Activated CD4-positive, alpha-beta T cell treated with anti-CD3 and anti-CD28 coated beads, Interleukin-2, amount 50 U/mL, for 48 hours (primary cell): Measurements from ENCODE around the gene HNRNPF.
A peak's percentile ranks its signal among the peaks of the same experiment; 100 is the strongest.

Experiments
- DNase-seq, 2 experiments: peaks; one replicate each; pipeline ENCODE4 v3.0.0-alpha.2; 2020

HNRNPF gene

GRCh38 chr10:43420369-43421200 is 11.6 kb upstream of the HNRNPF start:
- peak; percentile 82 to 86 for DNase-seq

GRCh38 chr10:43419997-43420368 is 11.0 kb upstream of the HNRNPF start:
- no peak for DNase-seq

DNA sequence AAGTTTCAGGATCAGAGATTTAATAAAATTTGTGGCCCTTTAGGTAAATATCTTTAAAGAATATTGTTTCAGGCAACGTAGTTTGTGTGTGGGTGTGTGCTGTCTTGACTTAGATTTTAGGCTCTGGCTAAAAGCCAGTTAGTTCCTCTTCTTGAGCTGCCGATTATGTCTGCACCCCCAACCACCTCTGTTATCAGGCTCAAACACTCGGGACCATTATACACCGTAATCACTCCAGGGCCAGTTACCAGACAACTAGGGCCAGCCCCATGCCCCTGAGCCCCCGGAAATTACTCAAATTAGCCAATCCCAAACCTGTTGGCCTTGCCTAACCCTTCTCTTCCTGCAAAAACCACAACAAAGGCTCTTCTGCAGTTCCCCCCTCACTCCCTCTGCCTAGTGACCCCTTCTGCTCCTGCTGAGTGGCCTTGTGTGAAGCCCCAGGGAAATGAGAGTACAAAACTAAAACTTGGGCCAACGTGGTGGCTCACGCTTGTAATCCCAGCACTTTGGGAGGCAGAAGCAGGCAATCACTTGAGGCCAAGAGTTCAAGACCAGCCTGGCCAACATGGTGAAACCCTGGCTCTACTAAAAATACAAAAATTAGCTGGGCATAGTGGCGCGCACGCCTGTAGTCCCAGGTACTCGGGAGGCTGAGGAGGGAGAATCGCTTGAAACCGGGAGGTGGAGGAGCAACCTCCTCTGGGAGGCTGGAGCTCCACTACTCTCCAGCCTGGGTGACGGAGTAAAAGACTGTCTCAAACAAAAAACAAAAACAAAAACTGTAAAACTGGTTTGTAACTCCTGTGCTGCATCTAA is 9.2 kb upstream of the HNRNPF start:
- peak; percentile 46 to 63 for DNase-seq

GRCh38 chr10:43415544-43415943 is 6.6 kb upstream of the HNRNPF start:
- DNase-seq = no peak

- DNase-seq = no peak
Measured at GRCh38 chr10:43411536-43411935, 2.5 kb upstream of the HNRNPF start.

DNA sequence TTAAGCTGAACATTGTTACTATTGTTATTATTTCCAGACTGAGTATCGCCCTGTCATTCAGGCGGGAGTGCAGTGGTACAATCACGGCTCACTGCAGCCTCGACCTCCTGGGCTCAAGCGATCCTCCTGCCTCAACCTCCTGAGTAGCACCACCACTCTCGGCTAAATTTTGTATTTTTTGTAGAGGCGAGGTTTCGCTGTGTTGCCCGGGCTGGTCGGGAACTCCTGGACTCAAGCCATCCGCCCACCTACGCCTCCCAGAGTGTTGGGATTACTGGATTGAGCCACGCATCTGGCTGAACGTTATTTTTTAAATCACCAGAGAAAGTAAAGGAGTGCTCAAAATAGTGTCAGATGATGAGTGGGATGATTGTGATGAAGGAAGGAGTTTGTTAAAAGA is 1.4 kb upstream of the HNRNPF start:
- no peak for DNase-seq

- peak; percentile 72 to 80 for DNase-seq
Measured at GRCh38 chr10:43409385-43410109, 561 bp upstream of the HNRNPF start.

- no peak for DNase-seq
Measured at GRCh38 chr10:43408331-43408709, 666 bp downstream of the HNRNPF start.

GRCh38 chr10:43407576-43408330 is 1.2 kb downstream of the HNRNPF start:
- peak; percentile 92 to 93 for DNase-seq

DNA sequence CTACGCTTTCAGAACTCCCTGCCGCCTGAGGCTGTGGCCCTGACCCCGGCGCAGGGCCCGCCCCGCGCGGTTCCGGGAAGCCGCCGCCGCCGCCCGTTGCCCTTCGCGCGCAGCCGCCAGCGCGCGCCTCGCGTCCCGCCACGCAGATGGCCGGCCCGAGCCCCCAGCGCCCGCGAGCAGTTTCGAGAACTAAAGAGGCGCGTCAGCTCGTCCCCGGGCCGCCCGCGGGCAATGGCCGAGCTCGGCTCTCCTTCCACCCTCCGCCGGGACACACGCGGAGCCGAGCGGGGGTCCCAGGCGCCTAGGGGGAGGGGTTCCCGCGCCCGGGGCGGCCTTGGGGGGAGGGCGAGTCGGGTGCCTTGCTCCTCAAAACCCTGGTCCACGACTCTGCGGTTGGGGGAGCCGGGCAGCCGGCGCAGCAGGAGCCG is 1.8 kb downstream of the HNRNPF start:
- peak; percentile 55 to 57 for DNase-seq

DNA sequence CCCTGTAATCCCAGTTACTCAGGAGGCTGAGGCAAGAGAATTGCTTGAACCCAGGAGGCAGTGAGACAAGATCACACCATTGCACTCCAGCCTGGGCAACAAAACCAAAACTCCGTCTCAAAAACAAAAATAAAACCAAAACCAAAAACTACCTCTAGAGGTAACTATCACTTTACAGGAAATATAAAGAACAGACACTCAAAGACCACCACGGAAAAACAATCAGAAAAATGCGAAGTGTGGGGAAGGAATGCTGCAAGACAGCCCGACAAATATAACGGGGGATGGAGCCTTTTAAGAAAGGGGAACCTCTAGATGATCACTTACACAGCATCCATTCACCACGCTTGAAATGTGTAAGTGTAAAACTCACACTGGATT is 4.3 kb downstream of the HNRNPF start:
- DNase-seq = no peak

DNA sequence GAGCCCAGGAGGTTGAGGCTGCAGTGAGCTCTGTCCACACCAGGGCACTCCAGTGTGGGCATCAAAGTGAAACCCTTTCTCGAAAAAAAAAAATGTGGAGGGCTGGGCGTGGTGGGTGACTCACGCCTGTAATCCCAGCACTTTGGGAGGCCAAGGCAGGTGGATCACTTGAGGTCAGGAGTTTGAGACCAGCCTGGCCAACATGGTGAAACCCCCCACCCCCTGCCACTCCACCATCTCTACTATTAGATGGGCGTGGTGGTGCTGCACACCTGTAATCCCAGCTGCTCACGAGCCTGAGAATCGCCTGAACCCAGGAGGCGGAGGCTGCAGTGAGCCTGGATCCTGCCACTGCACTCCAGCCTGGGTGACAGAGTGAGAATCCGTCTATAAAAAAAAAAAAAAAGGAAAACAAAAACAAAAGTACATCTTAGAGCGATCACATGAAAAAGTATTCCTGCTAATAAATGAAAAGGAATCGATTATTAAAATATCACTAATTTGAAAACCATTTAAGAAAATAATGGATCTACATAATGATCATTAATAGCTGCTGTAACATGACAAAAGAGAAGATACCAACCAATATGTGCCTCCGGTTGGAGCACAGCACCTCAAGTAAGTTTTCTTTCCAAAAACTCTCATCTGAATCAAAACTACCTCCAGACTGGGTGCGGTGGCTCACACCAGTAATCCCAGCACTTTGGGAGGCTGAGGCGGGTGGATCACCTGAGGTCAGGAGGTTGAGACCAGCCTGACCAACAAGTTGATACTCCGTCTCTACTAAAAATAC is 4.9 kb downstream of the HNRNPF start:
- DNase-seq = no peak

GRCh38 chr10:43402880-43403452 is 6.0 kb downstream of the HNRNPF start:
- DNase-seq = no peak

DNA sequence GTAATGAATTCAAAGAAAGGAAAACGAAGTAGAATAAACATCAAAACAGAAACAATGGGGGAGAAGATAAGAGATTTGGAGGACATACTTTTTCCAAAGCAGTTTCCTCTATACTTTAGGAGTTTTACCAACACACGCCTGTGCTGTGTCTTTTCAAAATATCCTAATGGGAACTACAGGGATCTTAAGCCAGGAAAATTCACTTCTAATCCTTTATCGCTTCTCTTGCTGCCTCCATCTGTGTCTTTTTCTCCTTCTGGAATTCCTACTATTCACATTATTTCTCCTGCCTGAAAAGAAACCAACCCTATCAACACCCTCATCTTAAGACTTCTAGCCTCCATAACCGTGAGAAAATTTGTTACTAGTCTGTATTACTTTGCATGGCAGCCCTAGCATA is 6.8 kb downstream of the HNRNPF start:
- no peak for DNase-seq

DNA sequence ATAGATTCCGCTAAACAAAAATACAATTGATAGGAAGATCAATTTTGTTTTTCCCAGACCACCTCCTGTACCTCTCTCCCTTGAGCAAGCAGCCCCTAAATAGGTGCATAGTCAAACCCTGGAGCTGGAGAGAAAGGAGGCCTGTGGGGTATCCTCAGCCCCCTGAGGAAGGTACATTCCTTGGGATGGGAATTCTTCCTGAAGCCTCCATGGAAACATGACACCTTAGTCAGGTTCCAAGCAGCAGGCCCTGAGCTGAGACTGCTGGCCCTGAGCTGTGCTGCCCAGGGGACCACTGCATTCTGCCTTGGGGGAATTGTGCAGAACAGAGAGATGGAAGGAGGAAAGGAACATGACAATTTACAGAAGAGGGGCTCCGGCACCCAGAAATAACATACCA is 7.4 kb downstream of the HNRNPF start:
- DNase-seq = no peak

GRCh38 chr10:43399320-43400310 is 9.4 kb downstream of the HNRNPF start:
- DNase-seq = no peak

GRCh38 chr10:43398939-43399319 is 10.1 kb downstream of the HNRNPF start:
- DNase-seq = no peak

DNA sequence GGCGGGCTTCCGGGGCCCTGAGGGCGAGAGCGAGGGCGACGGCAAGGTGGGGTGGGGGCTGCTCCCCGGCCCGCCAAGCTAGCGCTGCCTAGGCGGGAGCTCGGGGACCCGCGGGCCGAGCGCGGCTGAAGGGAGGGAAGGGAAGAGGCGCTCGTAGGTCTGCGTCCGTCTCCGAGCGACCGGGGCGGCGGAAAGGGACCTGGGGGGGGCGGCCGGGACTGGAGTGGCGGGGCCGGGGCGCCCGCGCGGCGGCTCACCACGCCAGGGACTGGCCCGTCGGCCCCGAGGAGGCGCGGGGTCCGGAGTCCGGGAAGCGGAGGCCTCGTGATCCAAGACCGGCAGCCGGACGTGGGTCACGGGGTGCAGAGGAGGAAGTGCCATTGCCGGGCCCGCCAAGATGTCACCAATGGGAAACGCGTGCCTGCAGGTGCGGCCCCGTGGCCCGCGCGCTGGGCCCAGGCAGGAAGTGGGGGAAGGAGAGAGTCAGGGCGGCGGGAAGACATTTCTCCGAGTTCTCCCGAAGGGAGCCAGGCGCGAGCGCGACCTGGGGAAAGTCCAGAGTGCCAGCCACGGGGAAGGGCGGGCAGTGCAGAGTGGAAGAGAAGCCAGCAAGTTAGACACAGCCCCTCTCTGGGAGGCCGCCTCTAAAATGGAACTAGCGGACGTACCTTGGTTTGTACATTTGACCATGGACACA is 11.9 kb downstream of the HNRNPF start:
- DNase-seq = peak; percentile 86 to 90

DNA sequence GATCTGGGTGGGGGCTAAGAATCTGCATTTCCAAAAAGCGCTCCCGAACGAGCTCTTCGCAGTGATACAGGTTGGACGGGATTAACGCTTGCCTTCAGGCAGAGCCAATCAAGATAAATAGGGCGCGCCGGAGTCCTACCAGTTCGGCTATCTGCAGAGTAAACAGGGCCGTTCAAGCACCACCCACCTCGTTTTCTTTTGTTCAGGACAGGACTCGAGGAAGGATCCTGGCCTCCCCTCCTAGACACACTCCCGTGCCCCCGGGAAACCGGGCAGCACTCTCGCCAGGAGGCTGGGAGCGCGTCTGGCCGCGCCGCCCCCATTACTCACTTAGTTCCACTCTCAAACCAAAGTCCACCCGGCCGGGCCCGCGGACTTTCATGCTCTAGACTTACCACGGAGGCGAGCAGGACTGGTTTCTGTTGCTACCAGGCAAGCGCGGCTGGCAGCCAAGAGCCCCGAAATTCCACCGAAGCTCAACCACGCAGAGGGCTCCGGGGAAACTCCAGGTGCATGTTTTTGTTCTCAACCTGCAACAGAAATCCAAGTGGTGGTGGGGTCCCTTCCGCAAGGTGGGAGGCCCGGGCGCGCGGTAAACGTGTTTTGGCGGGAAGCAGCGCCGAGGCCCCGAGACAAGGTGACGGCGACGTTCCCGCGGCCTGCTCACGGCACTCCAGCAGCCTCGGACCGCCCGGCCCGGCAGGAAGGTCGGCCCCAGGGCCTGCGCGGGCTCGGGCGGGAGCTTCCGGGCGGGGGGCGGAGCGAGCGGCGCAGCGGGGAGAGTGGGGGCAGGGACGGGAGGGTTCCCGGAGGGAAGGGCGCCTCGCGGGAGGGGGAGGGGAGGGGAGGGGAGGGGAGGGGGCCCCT is 12.7 kb downstream of the HNRNPF start:
- peak; percentile 84 for DNase-seq
